ENCODE data around the gene BCAS1. TPM values are rescaled to one million over a fixed set of nuclear protein-coding genes. Genes with fewer than 3 reads are reported as not detected.

The BCAS1 gene
- total RNA-seq, 6 experiments from 2014 or later: 0.07 to 0.43 (median 0.15) TPM; not detected in 2

DNA sequence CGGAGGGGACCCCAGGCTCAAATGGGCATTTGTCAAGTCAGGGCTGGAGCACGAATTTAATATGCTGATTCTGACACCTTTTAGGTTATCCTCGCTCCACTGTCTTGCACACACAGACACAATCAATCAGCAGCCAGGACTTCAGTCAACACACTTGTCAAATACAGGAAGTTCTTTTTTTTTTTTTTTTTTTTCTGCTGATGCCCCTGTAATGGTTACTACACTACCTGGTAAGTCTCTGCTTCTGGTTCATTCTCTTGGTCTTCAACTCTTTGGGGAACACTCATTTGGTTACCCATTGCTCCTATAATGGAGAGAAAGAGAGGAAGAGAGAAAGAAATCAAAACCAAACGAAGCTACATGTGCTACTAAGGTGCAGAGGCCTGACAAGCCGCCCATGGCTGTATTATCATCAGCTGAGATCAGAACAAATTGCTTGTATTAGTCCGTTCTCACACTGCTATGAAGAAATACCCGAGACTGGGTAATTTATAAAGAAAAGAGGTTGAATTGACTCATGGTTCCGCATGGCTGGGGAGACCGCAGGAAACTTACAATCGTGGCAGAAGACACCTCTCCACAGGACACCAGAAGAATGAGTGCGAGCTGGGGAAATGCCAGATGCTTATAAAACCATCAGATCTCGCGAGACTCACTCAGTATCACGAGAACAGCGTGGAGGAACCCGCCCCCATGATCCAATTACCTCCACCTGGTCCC lies 11.8 kb downstream of the BCAS1 start:
- H3K27ac ChIP-seq: no peak overlapping the region
- no peaks in the 10 kb centered on the region for H3K36me3 ChIP-seq
- no peaks in the 10 kb centered on the region for H3K4me1 ChIP-seq
- no peak for DNase-seq
- intact Hi-C loops (cut with DNase I): no loop called here
- no peak for TF ChIP-seq POLR2A (IDR thresholded peaks at IDR 0.05)
- TF ChIP-seq, protein P1, sequence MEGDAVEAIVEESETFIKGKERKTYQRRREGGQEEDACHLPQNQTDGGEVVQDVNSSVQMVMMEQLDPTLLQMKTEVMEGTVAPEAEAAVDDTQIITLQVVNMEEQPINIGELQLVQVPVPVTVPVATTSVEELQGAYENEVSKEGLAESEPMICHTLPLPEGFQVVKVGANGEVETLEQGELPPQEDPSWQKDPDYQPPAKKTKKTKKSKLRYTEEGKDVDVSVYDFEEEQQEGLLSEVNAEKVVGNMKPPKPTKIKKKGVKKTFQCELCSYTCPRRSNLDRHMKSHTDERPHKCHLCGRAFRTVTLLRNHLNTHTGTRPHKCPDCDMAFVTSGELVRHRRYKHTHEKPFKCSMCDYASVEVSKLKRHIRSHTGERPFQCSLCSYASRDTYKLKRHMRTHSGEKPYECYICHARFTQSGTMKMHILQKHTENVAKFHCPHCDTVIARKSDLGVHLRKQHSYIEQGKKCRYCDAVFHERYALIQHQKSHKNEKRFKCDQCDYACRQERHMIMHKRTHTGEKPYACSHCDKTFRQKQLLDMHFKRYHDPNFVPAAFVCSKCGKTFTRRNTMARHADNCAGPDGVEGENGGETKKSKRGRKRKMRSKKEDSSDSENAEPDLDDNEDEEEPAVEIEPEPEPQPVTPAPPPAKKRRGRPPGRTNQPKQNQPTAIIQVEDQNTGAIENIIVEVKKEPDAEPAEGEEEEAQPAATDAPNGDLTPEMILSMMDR (IDR thresholded peaks at IDR 0.05): no peak
- H3K9me3 ChIP-seq: no peaks in the 10 kb centered on the region
- no peaks in the 10 kb centered on the region for H3K27me3 ChIP-seq
- ATAC-seq: no peak
- no peak overlapping the region for H3K4me3 ChIP-seq
- WGBS (ENCODE audit: insufficient coverage, low coverage, low lambda C conversion rate, missing lambda C conversion rate): 63% methylated on average over 11 of the region's 16 CpGs

DNA sequence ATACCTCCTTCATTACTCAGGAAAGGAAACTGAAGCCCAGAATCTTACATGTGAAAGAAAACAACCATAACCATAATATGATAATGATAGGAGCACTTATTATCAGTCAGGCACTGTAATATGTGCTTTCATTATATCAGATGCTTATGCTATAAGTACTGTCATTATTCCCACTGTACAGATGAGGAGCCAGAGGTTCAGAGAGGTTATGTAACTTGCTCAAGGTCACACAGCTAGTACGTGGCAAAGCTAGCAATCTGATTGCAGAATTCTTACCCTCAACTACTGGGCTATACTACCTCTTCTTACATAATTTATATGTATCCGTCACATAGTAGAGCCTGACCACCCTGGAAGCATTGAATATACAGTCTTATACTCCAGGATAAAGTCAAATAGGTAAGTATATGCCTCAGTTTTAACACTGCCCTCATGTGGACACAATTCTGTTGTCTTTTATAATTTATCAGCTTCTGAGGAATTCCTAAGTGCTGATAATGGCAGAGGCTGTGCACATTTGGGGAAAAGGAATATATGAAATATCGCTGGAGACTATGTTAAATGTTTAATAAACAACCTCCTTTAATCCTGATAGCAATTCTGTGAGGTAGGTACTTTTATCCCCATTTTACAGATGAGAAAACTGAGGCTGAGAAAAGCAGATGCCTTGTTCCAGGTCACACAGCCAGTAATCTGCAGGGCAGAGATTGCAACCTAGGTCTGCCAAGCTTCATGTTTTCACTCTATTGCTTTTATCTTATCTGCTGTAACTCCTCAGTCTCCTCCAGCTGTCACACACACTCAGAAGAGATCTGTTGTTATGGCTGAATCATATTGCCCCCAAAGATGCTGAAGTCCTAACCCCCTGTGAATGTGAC lies 13.4 kb downstream of the BCAS1 start:
- DNase-seq (no peak), ATAC-seq (no peak)
- Histone ChIP-seq H3K9me3 (no peaks in the 10 kb centered on the region), H3K36me3 (no peaks in the 10 kb centered on the region), H3K27me3 (no peaks in the 10 kb centered on the region), H3K4me1 (no peaks in the 10 kb centered on the region), H3K27ac (no peak overlapping the region), H3K4me3 (no peak overlapping the region)
- intact Hi-C loops (cut with DNase I): no loop called here
- 71% methylated on average over 3 of the region's 3 CpGs for WGBS (ENCODE audit: insufficient coverage, low coverage, low lambda C conversion rate, missing lambda C conversion rate)
- TF ChIP-seq, protein P1 (IDR thresholded peaks at IDR 0.05): no peak
- no peak for TF ChIP-seq POLR2A (IDR thresholded peaks at IDR 0.05)

DNA sequence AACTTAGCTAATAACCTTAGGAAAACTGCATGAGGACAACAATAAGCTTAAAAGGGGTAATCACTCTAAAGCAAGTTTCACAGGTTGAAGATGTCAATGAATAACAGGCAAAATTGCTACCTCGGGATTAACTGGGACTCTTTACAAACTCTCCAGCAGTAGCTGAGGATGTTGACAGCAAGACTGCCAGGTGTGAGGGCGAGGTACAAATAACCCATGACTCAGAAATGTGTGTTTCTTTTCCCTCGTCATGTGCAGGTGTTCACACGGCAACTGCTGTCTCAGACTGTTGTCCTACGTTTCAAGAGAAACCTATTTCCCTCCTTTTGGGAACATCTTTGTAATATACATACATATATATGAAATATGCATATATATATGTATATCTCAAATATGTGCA lies 15.9 kb downstream of the BCAS1 start:
- H3K27ac ChIP-seq: no peak overlapping the region
- TF ChIP-seq, protein P1 (IDR thresholded peaks at IDR 0.05): no peak
- no peak for TF ChIP-seq POLR2A (IDR thresholded peaks at IDR 0.05)
- H3K4me3 ChIP-seq: no peak overlapping the region
- no peaks in the 10 kb centered on the region for H3K36me3 ChIP-seq
- intact Hi-C loops (cut with DNase I): no loop called here
- no peaks in the 10 kb centered on the region for H3K9me3 ChIP-seq
- no peak for DNase-seq
- H3K4me1 ChIP-seq: no peaks in the 10 kb centered on the region
- 64% methylated on average over 5 of the region's 5 CpGs for WGBS (ENCODE audit: insufficient coverage, low coverage, low lambda C conversion rate, missing lambda C conversion rate)
- no peak for ATAC-seq
- H3K27me3 ChIP-seq: no peaks in the 10 kb centered on the region

DNA sequence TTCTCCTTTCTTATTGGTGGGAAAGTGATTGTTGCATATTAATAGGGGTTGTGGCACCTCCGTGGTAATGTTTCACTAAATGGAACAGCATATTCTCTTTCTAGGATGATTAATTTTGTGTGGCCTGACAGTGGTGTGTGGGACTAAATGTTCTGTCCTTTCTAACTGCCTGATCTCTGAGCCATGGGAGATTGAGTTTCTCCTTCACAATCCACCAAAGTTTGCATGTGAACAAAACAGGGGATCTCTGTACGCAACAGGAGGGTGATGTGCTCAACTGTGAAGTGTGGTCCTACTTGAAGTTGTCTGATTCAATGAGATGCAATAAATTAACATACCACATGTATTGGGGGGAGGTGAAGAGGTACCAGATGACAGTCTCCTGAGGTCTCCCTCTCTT lies 19.3 kb downstream of the BCAS1 start:
- ATAC-seq: no peak
- TF ChIP-seq POLR2A (IDR thresholded peaks at IDR 0.05): no peak
- TF ChIP-seq, protein P1 (IDR thresholded peaks at IDR 0.05): no peak

More for the DNA sequence above, 19.3 kb downstream of the BCAS1 start:
- Histone ChIP-seq H3K4me1 (no peaks in the 10 kb centered on the region), H3K36me3 (no peaks in the 10 kb centered on the region), H3K27ac (no peak overlapping the region), H3K4me3 (no peak overlapping the region), H3K27me3 (no peaks in the 10 kb centered on the region), H3K9me3 (no peaks in the 10 kb centered on the region)
- DNase-seq: no peak
- intact Hi-C loops (cut with DNase I): no loop called here
- WGBS (ENCODE audit: insufficient coverage, low coverage, low lambda C conversion rate, missing lambda C conversion rate): 78% methylated on average over 2 of the region's 2 CpGs

Measured in right lobe of liver (tissue), 6 donors.